OCI-LY7 (cell line): ENCODE measurements around the gene ZNF281.

Experiments
- EZH2phosphoT487 ChIP-seq: fragments of 200-600 bp; sonication (generic); IDR thresholded peaks from 2 replicates; pipeline ENCODE4 v1.6.1; 2018; ENCODE audit warnings: low read depth, borderline replicate concordance, mild to moderate bottlenecking, mixed run types, antibody characterized with exemption, low read length, moderate library complexity, mixed read lengths
- TF ChIP-seq, protein P1 (sequence below): fragments of 200-600 bp; sonication (generic); conservative IDR thresholded peaks from 2 replicates; pipeline ENCODE4 v1.5.1; 2014; ENCODE audit warnings: mild to moderate bottlenecking, antibody characterized with exemption, low read length, moderate library complexity, mixed read lengths

DNA sequence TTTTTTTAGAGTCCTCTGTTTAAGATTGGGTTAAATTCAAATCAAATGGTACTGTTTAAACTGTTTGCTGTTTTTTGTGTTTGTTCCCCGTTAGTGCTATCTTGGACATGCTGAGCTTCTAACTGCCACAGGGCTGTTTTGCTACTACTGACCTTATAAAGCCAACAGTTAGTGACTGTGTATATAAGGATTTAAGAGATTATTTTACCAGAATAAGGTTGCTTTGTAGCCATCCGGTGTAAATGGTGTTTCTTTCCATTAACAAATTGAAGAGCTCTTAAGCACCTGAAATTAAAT is 37.0 kb downstream of the ZNF281 start:
- TF ChIP-seq, protein P1, sequence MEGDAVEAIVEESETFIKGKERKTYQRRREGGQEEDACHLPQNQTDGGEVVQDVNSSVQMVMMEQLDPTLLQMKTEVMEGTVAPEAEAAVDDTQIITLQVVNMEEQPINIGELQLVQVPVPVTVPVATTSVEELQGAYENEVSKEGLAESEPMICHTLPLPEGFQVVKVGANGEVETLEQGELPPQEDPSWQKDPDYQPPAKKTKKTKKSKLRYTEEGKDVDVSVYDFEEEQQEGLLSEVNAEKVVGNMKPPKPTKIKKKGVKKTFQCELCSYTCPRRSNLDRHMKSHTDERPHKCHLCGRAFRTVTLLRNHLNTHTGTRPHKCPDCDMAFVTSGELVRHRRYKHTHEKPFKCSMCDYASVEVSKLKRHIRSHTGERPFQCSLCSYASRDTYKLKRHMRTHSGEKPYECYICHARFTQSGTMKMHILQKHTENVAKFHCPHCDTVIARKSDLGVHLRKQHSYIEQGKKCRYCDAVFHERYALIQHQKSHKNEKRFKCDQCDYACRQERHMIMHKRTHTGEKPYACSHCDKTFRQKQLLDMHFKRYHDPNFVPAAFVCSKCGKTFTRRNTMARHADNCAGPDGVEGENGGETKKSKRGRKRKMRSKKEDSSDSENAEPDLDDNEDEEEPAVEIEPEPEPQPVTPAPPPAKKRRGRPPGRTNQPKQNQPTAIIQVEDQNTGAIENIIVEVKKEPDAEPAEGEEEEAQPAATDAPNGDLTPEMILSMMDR, result no peak
- TF ChIP-seq EZH2phosphoT487, result no peak
